NCI-H2029 (cell line): ENCODE results near the gene CPLANE1.

ENCODE experiments used
- DNase-seq: peaks from one replicate; lab custom pipeline; 2025; lab: John Stamatoyannopoulos, UW

The CPLANE1 gene

GRCh38 chr5:37064442-37064841 lies 184.7 kb downstream of the CPLANE1 start:
- DNase-seq: no peak

- no peak for DNase-seq
These were observed 185.4 kb downstream of the CPLANE1 start for GRCh38 chr5:37063739-37064138.

GRCh38 chr5:37060030-37060429 lies 189.1 kb downstream of the CPLANE1 start:
- no peak for DNase-seq

GRCh38 chr5:37056762-37057161 lies 192.4 kb downstream of the CPLANE1 start:
- no peak for DNase-seq
